ENCODE results near the gene C16orf74. TPM values are rescaled to one million over a fixed set of nuclear protein-coding genes. Genes with fewer than 3 reads are reported as not detected.

The C16orf74 gene
- total and polyA plus RNA-seq, 4 donors = 2.6 to 7.9 (median 3.4) TPM

DNA sequence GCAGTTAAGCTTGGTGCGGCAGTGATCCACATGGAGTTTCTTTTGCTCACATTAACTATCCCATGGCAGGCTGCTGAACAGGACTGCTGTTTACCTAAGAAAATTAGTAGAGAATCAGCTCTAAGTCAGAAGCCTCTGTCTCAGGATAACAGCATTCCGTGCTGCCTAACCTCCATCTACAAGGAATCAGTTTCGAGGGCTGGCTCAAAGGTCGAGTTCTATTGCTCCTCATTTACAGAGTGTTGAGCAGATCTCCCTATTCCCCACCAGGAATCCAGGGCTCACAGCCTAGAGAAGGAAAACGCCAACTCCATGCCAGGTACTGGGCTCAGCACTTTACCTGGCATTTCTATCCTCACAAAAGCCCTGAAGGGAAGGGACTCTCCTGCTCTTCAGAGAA lies 72.1 kb downstream of the C16orf74 start:
- H3K9ac ChIP-seq (ENCODE audit: insufficient read depth in 1 of 2, low read length in 2 of 2) = no peak overlapping the region
- ATAC-seq (ENCODE audit: insufficient read depth, low FRiP score) (no peak), DNase-seq (no peak)
- no peak overlapping the region for H3K4me3 ChIP-seq
- WGBS, 2 donors = 93 to 96% methylated on average over 5 of the region's 5 CpGs
- H3K4me1 ChIP-seq (ENCODE audit: control insufficient read depth in 5 of 5, insufficient read depth in 5 of 5, low read length in 5 of 5) = peaks cover 0 to 11% (median 5%) of the 10 kb centered on the region in 5 donors
- H3K9me3 ChIP-seq (ENCODE audit: control insufficient read depth in 4 of 4, insufficient read depth in 3 of 4, low read length in 3 of 4) = no peaks in the 10 kb centered on the region
- peaks cover 0 to 32% (median 24%) of the 10 kb centered on the region in 4 donors for H3K36me3 ChIP-seq (ENCODE audit: control insufficient read depth in 4 of 4, insufficient read depth in 4 of 4, low read length in 4 of 4)
- no peak overlapping the region for H3K27ac ChIP-seq (ENCODE audit: low read depth in 1 of 2, low read length in 1 of 2)
- TF ChIP-seq, protein P1, sequence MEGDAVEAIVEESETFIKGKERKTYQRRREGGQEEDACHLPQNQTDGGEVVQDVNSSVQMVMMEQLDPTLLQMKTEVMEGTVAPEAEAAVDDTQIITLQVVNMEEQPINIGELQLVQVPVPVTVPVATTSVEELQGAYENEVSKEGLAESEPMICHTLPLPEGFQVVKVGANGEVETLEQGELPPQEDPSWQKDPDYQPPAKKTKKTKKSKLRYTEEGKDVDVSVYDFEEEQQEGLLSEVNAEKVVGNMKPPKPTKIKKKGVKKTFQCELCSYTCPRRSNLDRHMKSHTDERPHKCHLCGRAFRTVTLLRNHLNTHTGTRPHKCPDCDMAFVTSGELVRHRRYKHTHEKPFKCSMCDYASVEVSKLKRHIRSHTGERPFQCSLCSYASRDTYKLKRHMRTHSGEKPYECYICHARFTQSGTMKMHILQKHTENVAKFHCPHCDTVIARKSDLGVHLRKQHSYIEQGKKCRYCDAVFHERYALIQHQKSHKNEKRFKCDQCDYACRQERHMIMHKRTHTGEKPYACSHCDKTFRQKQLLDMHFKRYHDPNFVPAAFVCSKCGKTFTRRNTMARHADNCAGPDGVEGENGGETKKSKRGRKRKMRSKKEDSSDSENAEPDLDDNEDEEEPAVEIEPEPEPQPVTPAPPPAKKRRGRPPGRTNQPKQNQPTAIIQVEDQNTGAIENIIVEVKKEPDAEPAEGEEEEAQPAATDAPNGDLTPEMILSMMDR (IDR thresholded peaks at IDR 0.05; ENCODE audit: control extremely low read depth, extremely low read depth) = no peak
- H3K27me3 ChIP-seq (ENCODE audit: control insufficient read depth in 3 of 3, insufficient read depth in 3 of 3, low read length in 2 of 3) = no peaks in the 10 kb centered on the region

DNA sequence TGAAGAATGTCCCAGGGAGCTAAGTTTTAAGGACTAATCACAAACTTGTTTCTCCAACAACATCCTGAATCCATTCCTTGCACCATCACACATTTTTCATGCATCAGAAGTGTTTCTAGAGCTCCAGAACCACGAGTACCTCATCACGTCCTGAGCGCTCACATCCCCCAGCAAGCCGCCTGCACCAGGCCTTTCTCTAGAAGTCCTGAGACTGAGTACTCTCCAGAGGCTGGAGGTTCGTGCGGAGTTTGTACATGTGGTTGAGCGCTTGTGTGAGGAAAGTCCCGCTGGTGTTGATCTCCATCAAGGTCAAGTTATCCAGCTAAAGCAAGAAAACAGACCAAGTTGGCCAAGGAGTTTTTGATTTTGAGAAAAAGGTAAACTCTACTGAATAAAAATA lies 72.9 kb downstream of the C16orf74 start:
- Histone ChIP-seq H3K9me3 (ENCODE audit: control insufficient read depth in 4 of 4, insufficient read depth in 3 of 4, low read length in 3 of 4) (no peaks in the 10 kb centered on the region), H3K36me3 (ENCODE audit: control insufficient read depth in 4 of 4, insufficient read depth in 4 of 4, low read length in 4 of 4) (peaks cover under 1 to 33% (median 24%) of the 10 kb centered on the region in 4 donors), H3K27ac (ENCODE audit: low read depth in 1 of 2, low read length in 1 of 2) (no peak overlapping the region), H3K4me1 (ENCODE audit: control insufficient read depth in 5 of 5, insufficient read depth in 5 of 5, low read length in 5 of 5) (peaks cover 2 to 15% (median 6%) of the 10 kb centered on the region in 5 donors), H3K4me3 (no peak overlapping the region), H3K27me3 (ENCODE audit: control insufficient read depth in 3 of 3, insufficient read depth in 3 of 3, low read length in 2 of 3) (no peaks in the 10 kb centered on the region), H3K9ac (ENCODE audit: insufficient read depth in 1 of 2, low read length in 2 of 2) (no peak overlapping the region)
- 87 to 89% methylated on average over 8 of the region's 8 CpGs for WGBS, 2 donors
- DNase-seq (no peak), ATAC-seq (ENCODE audit: insufficient read depth, low FRiP score) (no peak)
- TF ChIP-seq, protein P1 (IDR thresholded peaks at IDR 0.05; ENCODE audit: control extremely low read depth, extremely low read depth) = no peak

DNA sequence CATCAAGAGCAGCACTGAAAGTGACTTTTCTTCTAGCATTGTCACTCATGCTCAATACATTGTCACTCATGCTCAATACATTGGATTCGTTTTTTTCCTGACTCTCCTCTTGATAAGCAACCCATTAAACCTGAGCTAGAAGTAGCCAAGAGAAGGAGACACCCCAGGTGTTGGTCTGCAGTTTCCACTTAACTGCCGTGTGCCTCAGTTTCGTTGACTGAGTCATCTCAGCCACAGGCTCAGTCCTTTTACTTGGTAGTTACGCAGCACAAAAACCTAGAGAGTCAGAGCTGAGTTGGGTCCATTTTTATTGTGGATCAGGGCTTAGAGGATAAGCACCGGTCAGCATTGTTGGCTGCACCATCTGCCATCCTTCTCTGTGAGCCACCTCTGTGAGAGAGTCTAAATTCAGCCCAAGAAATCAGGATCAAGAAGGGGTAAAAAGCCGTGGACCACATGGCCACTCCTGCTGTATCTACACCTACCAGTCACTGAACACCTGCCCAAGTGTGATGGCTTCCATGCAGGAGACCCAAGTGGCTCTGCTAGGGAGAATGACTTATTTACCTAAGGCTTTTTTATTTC lies 73.4 kb downstream of the C16orf74 start:
- Histone ChIP-seq H3K27ac (ENCODE audit: low read depth in 1 of 2, low read length in 1 of 2) (no peak overlapping the region), H3K36me3 (ENCODE audit: control insufficient read depth in 4 of 4, insufficient read depth in 4 of 4, low read length in 4 of 4) (peaks cover 6 to 38% (median 25%) of the 10 kb centered on the region in 4 donors), H3K4me1 (ENCODE audit: control insufficient read depth in 5 of 5, insufficient read depth in 5 of 5, low read length in 5 of 5) (peaks cover 2 to 15% (median 6%) of the 10 kb centered on the region in 5 donors), H3K4me3 (no peak overlapping the region), H3K9me3 (ENCODE audit: control insufficient read depth in 4 of 4, insufficient read depth in 3 of 4, low read length in 3 of 4) (no peaks in the 10 kb centered on the region), H3K27me3 (ENCODE audit: control insufficient read depth in 3 of 3, insufficient read depth in 3 of 3, low read length in 2 of 3) (no peaks in the 10 kb centered on the region), H3K9ac (ENCODE audit: insufficient read depth in 1 of 2, low read length in 2 of 2) (no peak overlapping the region)
- DNase-seq (no peak), ATAC-seq (ENCODE audit: insufficient read depth, low FRiP score) (no peak)
- TF ChIP-seq, protein P1 (IDR thresholded peaks at IDR 0.05; ENCODE audit: control extremely low read depth, extremely low read depth) = no peak
- 86 to 87% methylated on average over 6 of the region's 6 CpGs for WGBS, 2 donors

DNA sequence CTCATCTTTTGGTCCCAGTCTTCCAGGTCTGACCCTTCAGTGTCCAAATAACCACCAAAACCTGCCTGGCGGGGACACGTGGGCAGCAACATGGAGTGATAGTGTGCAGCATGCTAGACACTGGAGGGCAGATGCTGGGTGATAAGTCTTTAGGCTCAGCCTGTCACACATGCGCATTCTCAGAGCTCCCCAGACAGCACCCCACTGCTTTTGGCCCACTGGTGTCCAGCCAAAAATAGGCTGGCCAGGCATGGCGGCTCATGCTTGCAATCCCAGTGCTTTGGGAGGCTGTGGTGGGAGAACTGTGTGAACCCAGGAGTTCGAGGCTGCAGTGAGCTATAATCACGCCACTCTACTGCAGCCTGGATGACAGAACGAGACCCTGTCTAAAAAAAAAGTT lies 74.4 kb downstream of the C16orf74 start:
- no peaks in the 10 kb centered on the region for H3K9me3 ChIP-seq (ENCODE audit: control insufficient read depth in 4 of 4, insufficient read depth in 3 of 4, low read length in 3 of 4)
- no peak overlapping the region for H3K27ac ChIP-seq (ENCODE audit: low read depth in 1 of 2, low read length in 1 of 2)
- ATAC-seq (ENCODE audit: insufficient read depth, low FRiP score) = no peak
- peaks cover 2 to 15% (median 6%) of the 10 kb centered on the region in 5 donors for H3K4me1 ChIP-seq (ENCODE audit: control insufficient read depth in 5 of 5, insufficient read depth in 5 of 5, low read length in 5 of 5)
- TF ChIP-seq, protein P1 (IDR thresholded peaks at IDR 0.05; ENCODE audit: control extremely low read depth, extremely low read depth) = no peak
- peaks cover 8 to 47% (median 32%) of the 10 kb centered on the region in 4 donors for H3K36me3 ChIP-seq (ENCODE audit: control insufficient read depth in 4 of 4, insufficient read depth in 4 of 4, low read length in 4 of 4)
- no peaks in the 10 kb centered on the region for H3K27me3 ChIP-seq (ENCODE audit: control insufficient read depth in 3 of 3, insufficient read depth in 3 of 3, low read length in 2 of 3)
- 93% methylated on average over 7 of the region's 7 CpGs for WGBS, 2 donors
- H3K4me3 ChIP-seq = no peak overlapping the region
- DNase-seq = no peak
- H3K9ac ChIP-seq (ENCODE audit: insufficient read depth in 1 of 2, low read length in 2 of 2) = no peak overlapping the region

Measured in lung (tissue), 12 donors.